Cortex of kidney (tissue), 1 donor: ENCODE results near the gene LCE1E.

Experiments
- DNase-seq: peaks from one replicate; lab custom pipeline; 2025; lab: John Stamatoyannopoulos, UW

LCE1E gene

GRCh38 chr1:152786077-152786476 is at the start of gene LCE1E:
Gene LCE1E (plus strand): TSS chr1:152786257. CDS start chr1:152787300, 1,043 bp downstream.
- DNase-seq, result no peak

- DNase-seq, result no peak
Observed at GRCh38 chr1:152737997-152738396, 48.1 kb upstream of the LCE1E start.

GRCh38 chr1:152739841-152740240 is 46.2 kb upstream of the LCE1E start:
- no peak for DNase-seq

GRCh38 chr1:152741656-152742055 is 44.4 kb upstream of the LCE1E start:
- DNase-seq, result no peak

- DNase-seq, result no peak
Observed at GRCh38 chr1:152743371-152744145, 42.5 kb upstream of the LCE1E start.

GRCh38 chr1:152745289-152745704 is 40.8 kb upstream of the LCE1E start:
- no peak for DNase-seq

GRCh38 chr1:152745765-152746444 is 40.2 kb upstream of the LCE1E start:
- no peak for DNase-seq

GRCh38 chr1:152747831-152748230 is 38.2 kb upstream of the LCE1E start:
- no peak for DNase-seq

GRCh38 chr1:152752225-152752624 is 33.8 kb upstream of the LCE1E start:
- no peak for DNase-seq

- DNase-seq, result no peak
Observed at GRCh38 chr1:152753586-152753985, 32.5 kb upstream of the LCE1E start.

GRCh38 chr1:152756872-152757271 is 29.2 kb upstream of the LCE1E start:
- DNase-seq, result no peak

GRCh38 chr1:152757747-152758146 is 28.3 kb upstream of the LCE1E start, which contains the start of gene KPRP:
Gene KPRP (plus strand): TSS chr1:152758025. CDS start chr1:152759589, 1,564 bp downstream.
- no peak for DNase-seq

GRCh38 chr1:152758636-152759035 is 27.4 kb upstream of the LCE1E start:
- no peak for DNase-seq

- DNase-seq, result no peak
Observed at GRCh38 chr1:152759453-152760173, 26.4 kb upstream of the LCE1E start.

GRCh38 chr1:152760551-152761190 is 25.4 kb upstream of the LCE1E start:
- DNase-seq, result no peak

- DNase-seq, result no peak
Observed at GRCh38 chr1:152761609-152762213, 24.3 kb upstream of the LCE1E start.

GRCh38 chr1:152768847-152769533 is 17.1 kb upstream of the LCE1E start:
- no peak for DNase-seq

GRCh38 chr1:152770411-152770810 is 15.6 kb upstream of the LCE1E start:
- DNase-seq, result no peak

- no peak for DNase-seq
Observed at GRCh38 chr1:152774875-152775274, 11.2 kb upstream of the LCE1E start, which contains the start of gene LCE1F. Gene LCE1F (plus strand): TSS chr1:152775140. CDS start chr1:152776372, 1,232 bp downstream.

- DNase-seq, result no peak
Observed at GRCh38 chr1:152776361-152776760, 9.7 kb upstream of the LCE1E start.
